ENCODE measurements around the gene EXOC4.
"Not testable (repeated sequence)": the region's sequence is repeated elsewhere in the genome, so short reads cannot be mapped to it uniquely, and the experiment has no call there.

Gene EXOC4

DNA sequence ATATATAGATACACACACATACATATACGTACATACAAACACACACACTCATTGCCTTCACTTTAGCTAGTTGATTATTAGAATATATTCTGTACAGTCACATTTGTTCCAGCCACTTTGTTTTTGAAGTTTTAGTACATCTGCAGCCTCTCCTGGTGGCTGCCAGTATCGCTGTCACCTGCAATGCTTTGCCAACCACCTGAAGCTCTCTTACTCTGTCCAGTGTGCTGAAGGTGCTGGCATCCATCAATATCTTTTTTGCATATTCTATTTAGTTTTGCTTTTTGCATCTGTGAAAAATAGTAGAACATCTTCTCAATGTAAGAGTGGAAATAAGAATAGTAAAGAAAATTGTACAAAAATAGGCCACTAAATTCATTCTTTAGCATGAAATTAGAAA lies 388.6 kb downstream of the EXOC4 start:
- DNase-seq: no peak

DNA sequence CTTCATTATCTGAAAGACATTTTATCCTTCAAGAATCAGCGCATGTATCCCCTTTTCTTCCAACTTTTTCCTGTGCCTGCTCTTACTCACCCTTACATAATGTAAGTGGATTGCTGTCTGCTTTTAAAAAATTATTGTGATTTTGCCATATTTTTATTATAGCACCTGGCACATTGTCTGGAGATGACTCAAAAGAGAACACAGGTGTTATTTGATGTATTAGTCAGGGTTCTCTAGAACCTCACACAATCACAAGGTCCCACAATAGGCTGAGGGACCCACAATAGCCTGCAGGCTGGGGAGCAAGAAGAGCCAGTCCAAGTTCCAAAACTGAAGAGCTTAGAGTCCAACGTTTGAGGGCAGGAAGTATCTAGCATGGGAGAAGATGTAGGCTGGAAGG lies 390.0 kb downstream of the EXOC4 start:
- no peak for DNase-seq

DNA sequence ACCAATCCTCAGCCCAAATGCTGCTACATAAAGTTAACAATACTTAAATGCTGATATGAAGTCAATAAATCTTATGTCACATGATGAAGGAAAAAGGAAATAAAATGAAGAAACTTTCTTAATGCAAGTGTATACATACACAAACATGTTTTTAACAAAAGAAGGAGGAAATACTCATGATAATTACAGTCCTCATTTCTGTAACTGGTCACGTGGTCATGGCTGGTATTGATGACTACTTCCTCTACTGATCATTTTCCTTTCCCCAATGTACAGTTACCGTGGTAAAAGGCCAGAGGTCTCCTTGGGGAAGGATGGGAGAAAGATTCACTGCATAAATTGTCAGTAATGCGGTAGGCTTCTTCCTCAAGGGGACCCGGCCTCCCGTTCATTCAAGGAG lies 390.8 kb downstream of the EXOC4 start:
- DNase-seq: not testable (repeated sequence)

DNA sequence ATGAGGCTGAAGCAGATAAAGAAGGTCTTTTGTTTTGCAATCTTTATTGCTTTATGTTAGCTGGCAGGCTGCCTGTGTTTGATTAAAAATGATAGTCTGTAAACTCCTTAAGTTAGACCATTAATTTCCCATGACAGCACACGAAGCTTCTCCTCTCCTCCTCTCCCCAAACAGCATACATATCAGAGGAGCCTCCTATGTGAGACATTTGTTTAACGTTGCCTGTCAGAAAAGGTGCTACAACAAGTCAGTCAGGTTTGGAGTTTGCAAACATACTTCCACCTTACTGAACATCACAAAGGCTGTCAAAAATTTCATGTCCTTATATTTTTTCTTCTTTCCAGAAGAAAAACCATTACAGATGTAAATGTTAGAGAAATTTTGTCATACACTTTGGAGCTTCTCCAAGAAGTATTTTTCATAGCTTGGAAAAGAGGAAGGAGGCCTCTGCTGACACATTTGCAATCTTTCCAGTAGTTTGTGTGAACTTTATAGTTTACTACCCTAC lies 393.1 kb downstream of the EXOC4 start:
- DNase-seq: no peak

DNA sequence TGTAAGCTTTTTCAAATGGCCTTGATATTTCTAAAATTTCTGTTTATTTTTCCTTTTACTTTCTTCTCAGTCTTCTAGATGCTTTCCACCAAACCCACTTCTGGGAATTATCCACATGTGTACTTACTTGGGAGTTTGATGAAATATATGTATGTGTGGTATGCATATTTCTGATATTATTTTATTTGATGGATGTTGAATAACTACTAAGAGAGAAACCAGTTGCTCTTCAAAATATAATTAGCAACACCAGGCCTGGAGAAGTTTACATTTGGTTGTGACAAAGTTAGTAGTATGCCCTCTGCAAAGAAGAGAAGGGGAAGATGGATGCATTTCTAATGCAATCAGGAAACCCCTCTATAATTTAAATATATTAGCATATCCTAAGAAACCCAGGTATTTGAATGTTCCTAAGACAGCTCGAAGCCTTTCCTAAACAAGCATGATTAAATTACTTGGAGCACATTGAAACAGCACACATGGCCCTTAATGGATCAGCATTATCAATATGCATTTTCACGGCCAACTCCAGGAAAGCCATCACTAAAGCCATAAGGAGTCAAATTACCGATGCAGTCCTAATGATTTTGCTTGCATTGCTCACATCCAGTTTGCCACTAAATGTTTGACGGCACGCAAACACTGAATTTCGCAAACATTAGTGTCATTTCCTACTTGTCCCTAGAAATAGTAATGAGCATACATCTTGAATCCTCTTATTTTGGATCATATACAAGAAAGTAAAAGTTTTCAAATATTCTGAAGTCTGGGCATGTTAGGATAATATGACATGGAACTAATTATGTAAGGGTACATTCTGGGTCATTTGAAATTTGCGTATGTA lies 393.8 kb downstream of the EXOC4 start:
- DNase-seq: no peak

DNA sequence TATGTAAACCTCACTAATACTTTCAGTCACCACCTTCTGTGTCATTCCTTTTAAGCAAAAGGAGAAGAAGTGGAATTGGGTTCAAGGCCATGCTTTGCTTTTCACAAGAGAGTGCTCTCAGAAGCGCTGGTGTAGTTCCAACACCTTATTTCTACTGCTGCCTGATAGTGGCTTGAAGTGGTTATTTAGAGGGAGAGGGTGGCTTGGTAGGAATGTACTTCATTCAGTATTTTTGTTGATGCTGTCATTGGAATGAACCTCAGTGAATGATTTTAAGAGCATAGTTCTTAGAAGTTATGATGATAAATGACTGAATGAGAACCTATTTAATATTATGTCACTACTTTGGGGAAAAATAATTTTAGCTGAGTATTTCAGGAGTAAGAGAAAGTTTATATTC lies 396.7 kb downstream of the EXOC4 start:
- no peak for DNase-seq

DNA sequence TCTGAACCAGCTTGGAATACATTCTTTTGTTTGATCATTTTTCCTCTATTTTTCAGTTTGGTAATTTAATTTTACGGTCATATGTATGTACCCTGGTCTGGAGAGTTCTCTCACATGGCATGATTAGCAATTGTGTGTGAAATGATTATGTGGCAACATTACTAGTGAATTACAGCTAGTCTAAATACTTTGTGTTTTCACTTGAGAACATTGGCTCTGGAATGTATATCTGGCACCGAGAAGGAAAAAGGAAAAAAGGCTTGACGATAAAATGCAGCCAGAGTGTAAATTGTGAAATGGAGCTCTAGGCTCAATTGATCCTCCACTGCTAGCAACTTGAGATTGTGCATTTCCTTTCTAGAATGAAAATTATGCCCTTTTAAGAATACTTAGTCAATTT lies 397.2 kb downstream of the EXOC4 start:
- DNase-seq: no peak

DNA sequence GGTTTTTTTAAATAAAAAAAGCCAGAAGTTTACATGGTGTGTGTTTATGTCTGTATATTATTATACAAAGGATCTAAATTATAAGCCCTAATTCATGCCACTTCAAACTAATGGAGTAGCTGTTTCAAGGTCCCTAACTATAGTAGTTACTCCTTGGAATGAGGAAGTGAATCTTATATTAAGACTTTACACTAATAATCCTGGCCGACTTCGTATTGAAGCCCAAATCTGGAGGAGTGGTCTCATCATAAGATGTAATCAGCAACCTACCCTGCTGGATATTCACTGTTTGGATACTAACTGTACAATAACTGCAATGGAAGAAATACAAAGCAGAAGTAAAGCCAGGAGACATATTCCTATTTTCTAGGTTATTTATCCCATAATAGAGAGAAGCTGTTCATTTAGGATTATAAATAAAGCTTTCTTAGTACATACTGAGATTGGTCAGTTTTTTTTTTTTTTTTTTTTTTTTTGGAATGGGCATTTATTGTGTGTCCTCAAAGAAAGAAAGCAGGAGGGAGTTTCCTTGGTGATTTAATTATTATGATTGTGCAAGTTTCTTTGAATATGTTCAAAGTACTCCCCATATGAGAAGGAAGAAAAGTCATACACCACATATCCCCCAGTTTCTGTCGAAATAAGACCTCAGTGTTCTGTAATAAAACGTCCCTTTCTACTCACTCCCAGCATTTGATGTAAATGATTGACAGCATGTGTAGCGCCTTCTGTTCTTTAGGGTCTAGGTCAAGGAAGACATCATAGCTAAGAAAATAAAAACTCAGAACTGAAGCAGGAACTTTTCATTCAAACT lies 397.8 kb downstream of the EXOC4 start:
- DNase-seq: no peak

DNA sequence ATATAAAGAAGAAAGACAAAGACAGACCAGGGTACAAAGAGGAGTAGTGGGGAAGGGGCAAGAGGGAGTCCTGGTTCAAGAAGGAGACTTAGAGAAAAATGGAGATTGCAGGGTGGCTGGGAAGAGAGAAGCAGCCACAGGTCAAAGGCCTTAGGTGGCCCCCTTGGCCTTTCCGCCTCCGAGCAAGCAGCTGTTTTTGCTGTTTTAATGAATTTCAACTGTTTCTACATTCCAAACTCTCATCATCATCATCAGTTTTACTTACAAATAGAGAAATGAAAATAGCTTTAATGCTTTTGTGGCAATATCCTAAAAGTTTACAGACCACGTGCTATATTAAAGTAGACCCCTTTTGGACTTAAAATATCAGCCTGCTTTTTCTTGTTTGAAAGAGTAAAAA lies 399.7 kb downstream of the EXOC4 start:
- no peak for DNase-seq

DNA sequence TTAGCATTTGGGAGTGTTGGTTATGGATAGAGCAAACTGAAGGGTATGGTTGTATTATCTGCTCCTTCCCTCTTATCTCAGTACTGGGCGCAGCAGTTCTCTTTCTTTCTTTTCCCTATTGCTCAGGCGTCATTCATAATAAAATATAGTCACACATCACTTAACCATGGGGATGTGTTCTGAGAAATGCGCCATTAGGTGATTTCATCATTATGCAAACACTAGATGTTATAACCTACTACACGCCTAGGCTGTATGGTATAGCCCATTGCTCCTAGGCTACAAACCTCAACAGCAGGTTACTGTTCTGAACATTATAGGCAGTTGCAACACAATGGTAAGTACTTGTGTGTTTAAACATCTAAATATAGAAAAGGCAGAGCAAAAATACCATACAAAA lies 401.7 kb downstream of the EXOC4 start:
- no peak for DNase-seq

DNA sequence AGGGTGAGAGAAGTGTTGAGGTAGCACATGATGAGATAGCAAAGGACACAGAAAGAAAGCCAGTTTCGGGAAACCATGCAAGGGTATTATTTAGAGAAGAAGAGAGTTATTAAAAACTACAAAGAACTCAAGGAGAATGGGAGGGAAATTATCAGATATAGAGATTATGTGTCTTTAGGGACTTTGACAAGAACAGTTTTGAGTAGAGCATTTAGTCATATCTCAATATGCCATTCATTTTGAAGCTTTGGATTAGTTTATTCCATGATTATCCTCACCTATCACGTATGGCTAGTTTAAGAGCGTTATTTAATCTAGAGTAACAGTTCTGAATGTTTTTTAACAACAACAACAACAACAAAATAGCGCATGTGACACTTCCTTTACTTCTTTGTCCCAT lies 409.4 kb downstream of the EXOC4 start:
- no peak for DNase-seq

DNA sequence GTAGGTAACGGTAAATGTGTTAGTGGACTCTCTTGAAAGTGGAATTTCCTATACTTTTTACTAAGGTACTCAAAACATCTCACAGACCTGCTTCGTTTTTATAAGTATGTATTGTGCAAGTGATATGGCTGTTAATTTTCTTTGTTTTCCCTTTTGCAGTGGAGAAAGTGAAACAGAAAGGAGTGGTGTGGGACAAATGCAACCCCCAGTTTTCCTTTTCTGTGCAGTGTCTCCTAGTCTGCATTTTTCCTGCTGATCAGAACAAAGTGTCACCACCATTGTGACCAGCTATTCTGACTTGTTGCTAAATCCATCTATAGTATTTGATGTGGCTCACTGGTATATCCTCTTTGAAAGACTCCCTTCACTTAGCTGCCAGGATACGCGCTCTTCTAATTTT lies 410.0 kb downstream of the EXOC4 start:
- DNase-seq: no peak

DNA sequence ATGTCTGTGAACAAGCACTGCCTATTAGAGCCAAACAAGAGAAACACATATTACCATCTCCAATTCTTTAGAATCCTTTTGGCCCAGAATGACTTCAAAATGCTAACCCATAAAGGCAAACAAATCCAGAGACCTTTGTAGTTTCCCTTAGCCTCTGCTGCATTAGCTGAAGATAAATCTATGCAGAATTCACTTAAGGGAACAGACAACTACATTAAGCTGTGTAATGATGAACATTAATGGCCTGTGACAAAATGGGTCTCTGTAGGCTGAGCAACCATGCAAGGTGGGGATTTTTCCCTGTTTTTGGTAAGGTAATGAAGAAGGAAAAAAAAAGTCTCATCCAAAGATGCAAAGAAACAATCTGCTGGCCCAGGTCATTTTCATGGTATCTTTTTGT lies 411.6 kb downstream of the EXOC4 start:
- DNase-seq: no peak

DNA sequence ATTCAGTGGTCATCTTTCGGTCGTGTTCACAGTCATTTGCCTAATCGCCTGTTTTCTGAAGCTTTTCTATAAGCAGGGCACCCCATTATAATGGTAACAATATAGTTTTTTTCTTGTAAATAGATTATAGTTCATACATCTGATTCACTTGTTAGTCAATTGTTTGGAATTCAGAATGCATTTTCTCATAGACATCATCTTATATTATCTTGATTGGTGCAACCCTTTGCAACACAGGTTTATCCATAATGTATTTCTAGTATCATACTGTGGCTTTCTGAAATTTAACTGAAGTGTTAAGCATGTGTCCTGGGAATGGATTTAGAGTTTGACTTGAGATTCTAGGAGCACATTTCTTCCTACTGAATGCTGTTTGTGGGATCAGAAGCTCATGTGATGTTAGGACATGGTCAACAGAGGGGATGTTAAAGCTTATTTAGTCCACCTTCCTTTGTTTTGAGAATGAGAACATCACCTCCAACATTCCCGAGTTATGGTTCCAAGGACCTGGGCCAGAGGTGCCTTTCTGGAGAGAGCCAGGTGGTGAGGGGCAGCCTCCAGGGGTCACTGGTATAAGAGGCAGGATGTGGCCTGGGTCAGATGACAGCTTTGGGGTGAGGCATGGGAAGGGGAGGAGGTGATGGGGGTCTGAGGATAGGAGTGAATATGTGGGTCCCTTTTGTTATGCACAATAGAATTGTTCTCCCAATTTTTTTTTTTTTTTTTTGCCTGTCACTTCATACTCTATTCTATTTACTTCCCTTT lies 415.6 kb downstream of the EXOC4 start:
- no peak for DNase-seq

DNA sequence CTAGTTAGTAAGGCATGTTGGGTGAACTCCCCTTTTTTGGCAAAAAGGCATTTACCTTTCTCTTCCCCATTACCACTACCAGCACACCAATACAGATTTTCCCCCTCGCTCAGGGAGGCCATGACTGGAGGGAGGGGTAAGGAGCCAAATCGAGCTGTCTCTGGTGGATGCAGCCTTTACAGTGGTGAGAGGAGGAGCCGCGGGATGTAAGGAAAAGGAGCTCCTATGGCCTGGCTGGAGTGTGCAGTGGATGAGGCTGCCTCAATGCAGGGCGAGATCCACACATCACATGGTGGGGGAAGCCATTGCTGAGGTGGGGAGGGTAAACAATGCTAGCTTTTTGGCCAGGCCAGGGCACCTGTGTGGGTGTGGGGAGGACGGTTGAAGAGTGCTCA lies 416.2 kb downstream of the EXOC4 start:
- no peak for DNase-seq

DNA sequence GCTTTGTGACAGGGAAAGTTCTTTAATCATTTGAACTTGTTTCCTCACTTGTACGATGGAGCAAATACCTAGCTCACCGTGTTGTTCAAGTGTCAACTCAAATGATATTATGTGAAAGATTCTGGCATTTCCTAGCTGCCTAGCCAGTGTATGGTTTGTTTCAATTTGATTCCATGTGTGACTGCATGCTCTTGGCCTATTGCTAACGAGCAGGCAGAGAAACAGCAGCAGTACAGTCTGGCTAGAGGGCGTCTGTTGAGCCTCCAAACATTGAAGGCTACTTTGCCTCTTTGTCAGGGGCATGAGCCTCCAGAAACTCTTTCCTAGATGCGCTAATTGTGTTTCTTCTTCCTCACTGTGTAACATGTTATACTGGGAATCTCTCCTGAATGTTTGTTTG lies 417.4 kb downstream of the EXOC4 start:
- DNase-seq: no peak

DNA sequence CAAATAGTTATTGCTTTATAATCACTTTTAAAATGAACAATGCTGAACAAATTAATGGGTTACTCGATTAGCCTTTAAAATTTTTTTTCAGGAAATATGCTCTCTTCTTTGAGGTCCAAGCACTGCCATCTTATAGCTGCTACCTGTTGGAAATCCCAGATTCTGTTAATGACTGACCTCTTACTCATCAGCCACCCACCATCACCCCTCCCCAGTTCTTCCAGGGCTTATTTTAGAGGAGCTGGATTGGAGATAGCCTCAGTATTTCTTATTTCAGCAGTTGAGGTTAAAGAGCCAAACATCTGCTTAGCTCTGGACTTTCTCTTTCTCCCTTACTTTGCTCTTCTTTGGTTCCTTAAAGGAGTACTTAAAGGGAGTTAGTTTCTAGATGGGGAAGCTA lies 420.0 kb downstream of the EXOC4 start:
- no peak for DNase-seq

DNA sequence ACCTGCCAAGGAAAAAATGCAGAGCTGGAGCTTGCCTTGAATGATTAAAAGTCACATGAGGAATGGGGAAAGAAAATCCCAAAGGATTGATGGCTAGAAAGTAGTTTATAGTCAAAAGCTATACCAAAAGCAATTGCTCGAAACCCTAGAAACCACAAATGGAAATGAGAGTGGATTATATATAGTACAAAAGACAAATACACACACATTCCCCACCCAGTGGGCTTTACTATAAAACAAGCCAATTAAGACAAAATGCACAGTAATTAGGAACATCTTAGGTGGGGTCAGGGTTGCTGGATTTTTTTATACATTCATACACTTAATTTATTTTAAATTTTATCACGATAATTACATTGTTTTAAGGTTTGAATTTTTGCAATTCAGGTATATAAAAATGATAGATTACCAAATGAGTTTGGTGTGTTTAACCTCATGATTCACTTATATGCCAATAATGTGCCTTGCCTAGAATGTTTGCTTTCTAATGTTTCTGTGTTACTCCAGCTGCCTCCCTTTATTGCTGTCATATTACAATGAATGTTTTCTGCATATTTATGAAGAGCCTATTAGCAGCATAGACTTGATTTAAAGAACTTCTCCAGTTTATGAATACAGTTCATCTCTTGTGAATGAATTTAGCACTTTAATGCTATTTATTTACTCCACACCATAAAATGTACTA lies 421.3 kb downstream of the EXOC4 start:
- DNase-seq: no peak

DNA sequence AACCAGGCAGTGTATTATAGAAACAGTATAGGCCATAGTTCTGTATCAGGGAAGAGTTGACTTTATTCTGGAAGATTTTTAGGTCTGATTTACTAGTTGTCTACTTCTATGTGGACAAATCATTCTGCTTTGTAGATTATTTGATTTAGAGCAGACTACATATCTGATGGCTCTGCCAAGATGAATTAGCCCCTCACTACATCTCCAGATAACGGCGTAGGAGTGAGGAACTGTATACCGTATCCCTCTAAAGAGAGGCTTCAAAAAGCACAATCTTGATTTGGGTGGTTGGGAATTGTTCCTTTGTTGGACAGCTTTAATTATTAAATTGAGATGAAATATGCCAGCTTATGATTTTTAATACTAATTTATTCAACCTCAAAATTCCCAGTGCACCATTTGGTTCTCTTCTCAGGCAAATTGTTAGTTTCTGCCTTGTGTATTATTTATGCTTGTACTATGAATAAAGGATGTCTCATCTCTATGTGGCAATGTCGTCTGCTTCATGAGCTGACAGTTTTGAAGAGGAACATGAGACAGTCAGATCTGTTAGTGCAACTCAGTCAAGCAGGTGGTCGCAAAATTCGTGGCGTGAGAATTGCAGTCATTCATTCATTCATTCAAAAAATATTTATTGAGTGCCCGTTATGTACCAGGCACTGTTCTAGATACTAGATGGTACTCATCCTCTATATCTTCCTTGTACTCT lies 422.8 kb downstream of the EXOC4 start:
- DNase-seq: no peak

DNA sequence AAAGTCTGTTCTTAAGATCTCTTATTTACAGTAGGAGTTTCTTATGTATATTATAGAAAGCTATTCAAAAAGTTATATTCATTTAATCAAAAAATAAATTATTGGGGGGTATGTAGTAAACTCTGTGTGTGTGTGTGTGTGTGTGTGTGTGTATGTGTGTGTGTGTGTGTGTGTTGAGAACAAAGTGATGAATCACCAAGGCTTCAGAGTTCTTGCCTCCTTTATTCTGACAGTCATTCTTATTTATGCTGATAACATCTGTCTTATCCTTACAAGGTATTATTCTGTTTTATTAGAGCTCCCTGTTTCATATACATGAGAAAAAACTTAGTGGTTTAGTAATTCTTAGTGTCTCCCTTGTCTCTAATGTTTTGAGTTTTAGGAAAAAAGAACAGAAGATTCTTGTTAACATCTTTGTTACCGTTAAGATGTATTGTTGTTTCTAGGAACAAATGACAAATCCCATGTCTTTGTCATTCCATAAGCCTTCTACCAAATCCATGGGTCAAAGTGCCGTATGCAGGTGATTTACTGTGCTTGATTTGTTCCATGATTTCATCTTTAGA lies 424.0 kb downstream of the EXOC4 start:
- no peak for DNase-seq

DNA sequence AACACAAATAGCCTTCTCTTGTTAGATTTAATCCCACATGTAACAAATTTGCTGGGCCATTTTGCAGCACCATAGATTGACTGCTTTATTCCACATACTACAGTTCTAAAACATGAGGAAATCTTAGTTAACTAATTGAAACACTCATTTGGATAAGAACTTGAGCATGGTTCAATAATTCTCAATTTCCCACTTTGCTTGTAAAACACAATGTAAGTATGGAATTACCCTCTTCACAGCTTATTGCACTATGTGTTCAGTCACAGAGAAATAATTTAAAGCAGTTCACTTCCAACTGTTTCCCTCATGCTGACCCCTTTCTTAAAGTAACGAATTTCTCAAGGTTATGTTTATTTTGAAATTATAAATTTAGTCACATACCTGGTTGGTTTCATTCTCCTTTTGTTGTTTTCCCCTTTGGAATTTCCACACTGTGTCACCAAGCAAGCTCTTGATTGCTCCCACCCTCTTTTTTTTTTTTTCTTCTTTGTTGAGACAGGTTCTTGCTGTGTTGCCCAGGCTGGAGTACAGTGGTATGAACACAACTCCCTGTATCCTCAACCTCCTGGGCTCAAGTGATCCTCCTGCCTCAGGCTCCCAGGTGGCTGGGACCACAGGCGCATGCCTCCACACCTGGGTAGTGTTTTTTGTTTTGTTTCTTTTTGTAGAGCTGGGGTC lies 425.4 kb downstream of the EXOC4 start:
- DNase-seq: no peak

All from CD4-positive, alpha-beta T cell treated with Interleukin-21 for 1 hour (primary cell).